Measurements from ENCODE around the gene PCYT1A.

Gene PCYT1A

DNA sequence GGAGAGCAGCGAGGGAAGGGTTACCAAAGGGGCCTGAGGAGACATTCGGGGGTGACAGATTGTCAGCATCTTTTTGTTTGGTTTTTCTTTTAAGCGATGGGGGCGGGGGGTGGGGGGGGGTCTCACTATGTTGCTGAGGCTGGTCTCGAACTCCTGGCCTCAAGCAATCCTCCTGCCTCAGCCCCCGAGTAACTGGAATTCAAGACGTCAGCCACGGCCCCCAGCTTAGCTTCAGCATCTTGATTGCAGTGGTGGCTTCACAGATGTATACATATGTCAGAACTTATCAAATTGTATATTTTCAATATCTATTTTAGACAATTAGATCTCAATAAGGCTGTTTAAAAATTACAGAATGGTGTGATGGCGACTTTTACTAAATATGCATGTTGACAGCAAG is 107.2 kb downstream of the PCYT1A start:
- Mint-ChIP-seq H3K9me3 (no peaks in the 10 kb centered on the region), H3K27ac (no peak overlapping the region), H3K36me3 (ENCODE audit: low read depth) (no peaks in the 10 kb centered on the region), H3K27me3 (ENCODE audit: low read depth, poor library complexity) (peaks cover 17% of the 10 kb centered on the region), H3K4me3 (no peak overlapping the region), H3K4me1 (peaks cover 35% of the 10 kb centered on the region)
- no peak for DNase-seq
- TF ChIP-seq, protein P1, sequence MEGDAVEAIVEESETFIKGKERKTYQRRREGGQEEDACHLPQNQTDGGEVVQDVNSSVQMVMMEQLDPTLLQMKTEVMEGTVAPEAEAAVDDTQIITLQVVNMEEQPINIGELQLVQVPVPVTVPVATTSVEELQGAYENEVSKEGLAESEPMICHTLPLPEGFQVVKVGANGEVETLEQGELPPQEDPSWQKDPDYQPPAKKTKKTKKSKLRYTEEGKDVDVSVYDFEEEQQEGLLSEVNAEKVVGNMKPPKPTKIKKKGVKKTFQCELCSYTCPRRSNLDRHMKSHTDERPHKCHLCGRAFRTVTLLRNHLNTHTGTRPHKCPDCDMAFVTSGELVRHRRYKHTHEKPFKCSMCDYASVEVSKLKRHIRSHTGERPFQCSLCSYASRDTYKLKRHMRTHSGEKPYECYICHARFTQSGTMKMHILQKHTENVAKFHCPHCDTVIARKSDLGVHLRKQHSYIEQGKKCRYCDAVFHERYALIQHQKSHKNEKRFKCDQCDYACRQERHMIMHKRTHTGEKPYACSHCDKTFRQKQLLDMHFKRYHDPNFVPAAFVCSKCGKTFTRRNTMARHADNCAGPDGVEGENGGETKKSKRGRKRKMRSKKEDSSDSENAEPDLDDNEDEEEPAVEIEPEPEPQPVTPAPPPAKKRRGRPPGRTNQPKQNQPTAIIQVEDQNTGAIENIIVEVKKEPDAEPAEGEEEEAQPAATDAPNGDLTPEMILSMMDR (IDR thresholded peaks at IDR 0.05): no peak

Measured in nephron progenitor cell (in vitro differentiated cells).